Smooth muscle cell (in vitro differentiated cells): Measurements from ENCODE around the gene PRKCA. TPM values are rescaled to one million over a fixed set of nuclear protein-coding genes. Genes with fewer than 3 reads are reported as not detected.

Experiments used
- DNase-seq: peaks from one replicate; lab custom pipeline; 2025; ENCODE audit not compliant: unreplicated experiment; lab: John Stamatoyannopoulos, UW
- H2AFZ ChIP-seq: fragments of 200-600 bp; sonication (generic); 2 replicates; pipeline ENCODE4 v1.6.0; 2016; ENCODE audit warnings: antibody characterized with exemption, low read depth, mild to moderate bottlenecking
- H3F3A ChIP-seq: fragments of 200-600 bp; sonication (generic); 2 replicates; pipeline ENCODE4 v1.6.0; 2017; ENCODE audit warnings: antibody characterized with exemption, low read depth
- H3K27ac ChIP-seq: fragments of 200-600 bp; sonication (generic); 2 replicates; pipeline ENCODE4 v1.5.1; 2016; ENCODE audit warnings: low read depth, mild to moderate bottlenecking
- H3K27me3 ChIP-seq: fragments of 200-600 bp; sonication (generic); 2 replicates; pipeline ENCODE4 v1.6.1; 2016; ENCODE audit warnings: low read depth, mild to moderate bottlenecking
- H3K36me3 ChIP-seq: fragments of 200-600 bp; sonication (generic); 2 replicates; pipeline ENCODE4 v1.5.1; 2016; ENCODE audit warnings: low read depth
- H3K4me1 ChIP-seq: fragments of 200-600 bp; sonication (generic); 2 replicates; pipeline ENCODE4 v1.5.1; 2016; ENCODE audit warnings: low read depth
- H3K4me2 ChIP-seq: fragments of 200-600 bp; sonication (generic); 2 replicates; pipeline ENCODE4 v1.6.0; 2016; ENCODE audit warnings: mild to moderate bottlenecking
- H3K4me3 ChIP-seq: fragments of 200-600 bp; sonication (generic); 2 replicates; pipeline ENCODE4 v1.5.1; 2016; ENCODE audit warnings: mild to moderate bottlenecking
- H3K79me2 ChIP-seq: fragments of 200-600 bp; sonication (generic); 2 replicates; pipeline ENCODE4 v1.6.0; 2016; ENCODE audit warnings: low read depth, mild to moderate bottlenecking
- H3K9ac ChIP-seq: fragments of 200-600 bp; sonication (generic); 2 replicates; pipeline ENCODE4 v1.6.0; 2016; ENCODE audit warnings: low read depth
- H3K9me3 ChIP-seq: fragments of 200-600 bp; sonication (generic); replicated peaks from 2 replicates; pipeline ENCODE4 v1.5.1; 2016; ENCODE audit warnings: low read depth
- H4K20me1 ChIP-seq: fragments of 200-600 bp; sonication (generic); 2 replicates; pipeline ENCODE4 v1.6.0; 2016; ENCODE audit warnings: low read depth
- WGBS: methylation state at CpG from one replicate; pipeline ENCODE4 v1.1.7; 2016; ENCODE audit warnings: low lambda C conversion rate; 5-methylcytosine and 5-hydroxymethylcytosine counted together
- polyA plus RNA-seq: library from polyadenylated mRNA; unstranded; fragments of >200 nt; fragmentation: Nextera tagmentation; extraction: Ambion mirVana; gene quantifications from 2 replicates; pipeline ENCODE4 v1.2.1, GENCODE V29; 2016
- total RNA-seq: library from RNA; depleted of rRNA; stranded (reverse); fragments of >200 nt; gene quantifications from 2 replicates; pipeline ENCODE4 v1.2.3, GENCODE V29; 2014
- TF ChIP-seq, protein P1 (sequence below): fragments of 200-600 bp; sonication (generic); IDR thresholded peaks from 2 replicates; pipeline ENCODE4 v1.5.1; 2017; ENCODE audit warnings: borderline replicate concordance, mild to moderate bottlenecking, antibody characterized with exemption; ENCODE audit not compliant: insufficient read depth, poor library complexity, severe bottlenecking

The PRKCA gene
- total and polyA plus RNA-seq, 2 experiments from 2014 or later: 0.78 to 7.1 TPM

GRCh38 chr17:66481271-66481670 is 178.9 kb downstream of the PRKCA start:
- no peaks in the 10 kb centered on the region for H3K9me3 ChIP-seq
- 95% methylated on average over 8 of the region's 8 CpGs for WGBS
- H3K27ac ChIP-seq: no peak overlapping the region
- no peak overlapping the region for H3K4me2 ChIP-seq
- no peak overlapping the region for H3K9ac ChIP-seq
- no peaks in the 10 kb centered on the region for H4K20me1 ChIP-seq
- H3K79me2 ChIP-seq: no peaks in the 10 kb centered on the region
- H3F3A ChIP-seq: no peaks in the 10 kb centered on the region
- no peaks in the 10 kb centered on the region for H3K4me1 ChIP-seq
- no peak overlapping the region for H3K4me3 ChIP-seq
- TF ChIP-seq, protein P1, sequence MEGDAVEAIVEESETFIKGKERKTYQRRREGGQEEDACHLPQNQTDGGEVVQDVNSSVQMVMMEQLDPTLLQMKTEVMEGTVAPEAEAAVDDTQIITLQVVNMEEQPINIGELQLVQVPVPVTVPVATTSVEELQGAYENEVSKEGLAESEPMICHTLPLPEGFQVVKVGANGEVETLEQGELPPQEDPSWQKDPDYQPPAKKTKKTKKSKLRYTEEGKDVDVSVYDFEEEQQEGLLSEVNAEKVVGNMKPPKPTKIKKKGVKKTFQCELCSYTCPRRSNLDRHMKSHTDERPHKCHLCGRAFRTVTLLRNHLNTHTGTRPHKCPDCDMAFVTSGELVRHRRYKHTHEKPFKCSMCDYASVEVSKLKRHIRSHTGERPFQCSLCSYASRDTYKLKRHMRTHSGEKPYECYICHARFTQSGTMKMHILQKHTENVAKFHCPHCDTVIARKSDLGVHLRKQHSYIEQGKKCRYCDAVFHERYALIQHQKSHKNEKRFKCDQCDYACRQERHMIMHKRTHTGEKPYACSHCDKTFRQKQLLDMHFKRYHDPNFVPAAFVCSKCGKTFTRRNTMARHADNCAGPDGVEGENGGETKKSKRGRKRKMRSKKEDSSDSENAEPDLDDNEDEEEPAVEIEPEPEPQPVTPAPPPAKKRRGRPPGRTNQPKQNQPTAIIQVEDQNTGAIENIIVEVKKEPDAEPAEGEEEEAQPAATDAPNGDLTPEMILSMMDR: no peak
- no peak for DNase-seq
- H2AFZ ChIP-seq: no peak overlapping the region
- H3K27me3 ChIP-seq: no peaks in the 10 kb centered on the region
- H3K36me3 ChIP-seq: no peaks in the 10 kb centered on the region

GRCh38 chr17:66483906-66484305 is 181.5 kb downstream of the PRKCA start:
- H3K27ac ChIP-seq: no peak overlapping the region
- no peaks in the 10 kb centered on the region for H3K79me2 ChIP-seq
- WGBS: 91% methylated on average over 8 of the region's 8 CpGs
- H3F3A ChIP-seq: no peaks in the 10 kb centered on the region
- TF ChIP-seq, protein P1: no peak
- no peak overlapping the region for H3K4me3 ChIP-seq
- no peaks in the 10 kb centered on the region for H3K36me3 ChIP-seq
- H3K4me1 ChIP-seq: no peaks in the 10 kb centered on the region
- H3K27me3 ChIP-seq: no peaks in the 10 kb centered on the region
- no peak overlapping the region for H2AFZ ChIP-seq
- H3K4me2 ChIP-seq: no peak overlapping the region
- DNase-seq: no peak
- H3K9ac ChIP-seq: no peak overlapping the region
- no peaks in the 10 kb centered on the region for H4K20me1 ChIP-seq
- no peaks in the 10 kb centered on the region for H3K9me3 ChIP-seq

DNA sequence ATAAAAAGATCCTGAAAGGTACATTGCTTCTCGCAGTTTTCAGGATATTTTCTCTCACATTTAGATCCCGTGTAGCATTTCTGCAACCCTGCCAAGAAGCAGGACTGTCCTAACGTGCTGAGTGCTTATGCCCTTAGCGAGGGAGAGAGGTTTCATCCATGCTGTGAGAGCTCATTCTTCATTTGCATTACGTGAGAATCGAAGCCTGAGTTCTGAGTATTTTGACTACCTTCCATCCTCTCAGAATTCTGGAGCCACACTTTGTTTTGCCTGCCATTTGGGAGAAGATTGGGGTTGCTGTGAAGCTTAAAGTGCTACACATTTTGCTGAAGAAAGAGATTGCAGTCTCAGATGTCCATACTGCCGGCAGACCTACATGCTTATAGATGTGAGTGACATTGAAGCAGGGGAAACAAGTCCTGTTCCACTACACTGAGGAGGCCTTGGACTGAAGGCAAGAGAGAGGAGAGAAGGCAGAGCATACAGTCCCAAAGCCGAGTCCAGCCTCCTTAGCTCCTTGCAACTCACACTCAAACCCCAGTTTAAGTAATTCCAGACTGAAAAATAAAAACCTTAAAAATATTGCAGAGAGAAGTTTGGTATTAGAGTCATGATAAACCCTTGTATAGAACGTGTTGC is 183.0 kb downstream of the PRKCA start:
- Histone ChIP-seq H4K20me1 (no peaks in the 10 kb centered on the region), H3K79me2 (no peaks in the 10 kb centered on the region), H3K36me3 (no peaks in the 10 kb centered on the region), H3K4me1 (no peaks in the 10 kb centered on the region), H3K27ac (no peak overlapping the region), H3F3A (no peaks in the 10 kb centered on the region), H3K27me3 (no peaks in the 10 kb centered on the region), H3K4me2 (no peak overlapping the region), H3K9ac (no peak overlapping the region), H3K9me3 (no peaks in the 10 kb centered on the region), H2AFZ (no peak overlapping the region), H3K4me3 (no peak overlapping the region)
- TF ChIP-seq, protein P1: no peak
- 76% methylated on average over 9 of the region's 9 CpGs for WGBS
- DNase-seq: no peak

DNA sequence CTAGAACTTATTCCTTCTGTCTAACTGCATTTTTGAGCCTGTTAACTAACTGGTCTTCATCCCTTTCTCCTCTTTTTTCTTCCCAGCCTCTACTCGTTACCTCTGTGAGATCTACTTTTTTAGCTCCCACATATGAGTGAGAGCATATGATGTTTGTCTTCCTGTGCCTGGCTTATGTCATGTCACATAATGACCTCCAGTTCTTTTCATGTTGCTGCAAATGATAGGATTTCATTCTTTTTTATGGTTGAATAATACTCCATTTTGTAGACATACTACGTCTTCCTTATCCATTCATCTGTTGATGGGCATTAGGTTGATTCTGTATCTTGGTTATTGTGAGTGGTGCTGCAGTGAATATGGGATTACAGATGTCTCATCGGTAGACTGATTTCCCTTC is 184.7 kb downstream of the PRKCA start:
- no peak overlapping the region for H3K4me2 ChIP-seq
- WGBS: 87% methylated on average over 3 of the region's 3 CpGs
- no peaks in the 10 kb centered on the region for H3K79me2 ChIP-seq
- H3K4me3 ChIP-seq: no peak overlapping the region
- no peak for DNase-seq
- H4K20me1 ChIP-seq: no peaks in the 10 kb centered on the region
- H3K27me3 ChIP-seq: no peaks in the 10 kb centered on the region
- no peak overlapping the region for H3K9ac ChIP-seq
- TF ChIP-seq, protein P1: no peak
- no peak overlapping the region for H3K27ac ChIP-seq
- no peaks in the 10 kb centered on the region for H3K9me3 ChIP-seq
- H2AFZ ChIP-seq: no peak overlapping the region
- no peaks in the 10 kb centered on the region for H3K36me3 ChIP-seq
- H3K4me1 ChIP-seq: no peaks in the 10 kb centered on the region
- H3F3A ChIP-seq: no peaks in the 10 kb centered on the region
